ENCODE measurements around the gene SCLY. TPM values are rescaled to one million over a fixed set of nuclear protein-coding genes. Genes with fewer than 3 reads are reported as not detected.

SCLY gene
- polyA plus RNA-seq, 3 donors = 9.5 to 10.6 (median 10.3) TPM

GRCh38 chr2:238087211-238087610 is 26.4 kb downstream of the SCLY start:
- Histone ChIP-seq H3K4me2 (replicated peaks; ENCODE audit: extremely low read depth, low read length, poor library complexity, severe bottlenecking) (peak overlapping the region; percentile 44), H3K27me3 (ENCODE audit: control insufficient read depth in 2 of 2, insufficient read depth in 2 of 2, low read length in 2 of 2) (no peaks in the 10 kb centered on the region)

GRCh38 chr2:238090887-238091286 is 30.1 kb downstream of the SCLY start:
- peaks cover 16% of the 10 kb centered on the region in 2 donors for H3K4me1 ChIP-seq (ENCODE audit: control insufficient read depth in 1 of 2, insufficient read depth in 2 of 2, low read length in 2 of 2)
- no peaks in the 10 kb centered on the region for H3K79me2 ChIP-seq (ENCODE audit: insufficient read depth, low read length)
- no peaks in the 10 kb centered on the region for H4K20me1 ChIP-seq (ENCODE audit: insufficient read depth, low read length)
- H3K36me3 Mint-ChIP-seq = peaks cover 17 to 19% of the 10 kb centered on the region in 2 donors
- no peak overlapping the region for H3K4me3 ChIP-seq (replicated peaks in 1 of 3; ENCODE audit: low read depth in 2 of 3, low read length in 3 of 3)
- H3K9me3 Mint-ChIP-seq = no peaks in the 10 kb centered on the region
- intact Hi-C loops (cut with micrococcal nuclease) = no loop called here
- peaks cover 0 to 3% (median 2%) of the 10 kb centered on the region in 3 donors for H3K27me3 Mint-ChIP-seq (ENCODE audit: low read depth in 3 of 3)
- no peaks in the 10 kb centered on the region for H3K27me3 ChIP-seq (ENCODE audit: control insufficient read depth in 2 of 2, insufficient read depth in 2 of 2, low read length in 2 of 2)
- no peak for TF ChIP-seq CTCF (IDR thresholded peaks at IDR 0.05)
- 100% methylated on average over 3 of the region's 4 CpGs for WGBS (ENCODE audit: insufficient coverage)
- DNase-seq = no peak
- H2AFZ ChIP-seq (ENCODE audit: insufficient read depth, low read depth, low read length, poor library complexity, severe bottlenecking) = no peak overlapping the region
- no peak overlapping the region for H3K27ac ChIP-seq (ENCODE audit: low read depth in 1 of 2, low read length in 2 of 2)
- no peak overlapping the region for H3K9ac ChIP-seq (ENCODE audit: insufficient read depth, low read length, poor library complexity, severe bottlenecking)
- no peaks in the 10 kb centered on the region for H3K36me3 ChIP-seq (replicated peaks in 1 of 2; ENCODE audit: control insufficient read depth in 1 of 2, insufficient read depth in 2 of 2, low read length in 2 of 2)
- no peak overlapping the region for H3K4me2 ChIP-seq (replicated peaks; ENCODE audit: extremely low read depth, low read length, poor library complexity, severe bottlenecking)
- H3K4me1 Mint-ChIP-seq = peaks cover 17% of the 10 kb centered on the region
- peak overlapping the region in 2 of 7 donors; percentile 7 to 42 for H3K27ac Mint-ChIP-seq
- H3K9me3 ChIP-seq (replicated peaks in 1 of 2; ENCODE audit: control insufficient read depth in 1 of 2, insufficient read depth in 1 of 2, low read length in 2 of 2) = no peaks in the 10 kb centered on the region
- H3K4me3 Mint-ChIP-seq = no peak overlapping the region

More at GRCh38 chr2:238087211-238087610, 26.4 kb downstream of the SCLY start:
- Mint-ChIP-seq H3K36me3 (peaks cover 43 to 47% of the 10 kb centered on the region in 2 donors), H3K27ac (peak overlapping the region; percentile 29 to 80 (median 62)), H3K9me3 (peaks cover 0 to 1% (median 0%) of the 10 kb centered on the region in 7 donors), H3K4me1 (peaks cover 17% of the 10 kb centered on the region), H3K4me3 (peak overlapping the region in 1 of 2 donors; percentile 71), H3K27me3 (ENCODE audit: low read depth in 3 of 3) (peaks cover 0 to 3% (median 2%) of the 10 kb centered on the region in 3 donors)
- peak in 2 of 3 donors; percentile 26 to 34 for DNase-seq
- Histone ChIP-seq H3K27ac (ENCODE audit: low read depth in 1 of 2, low read length in 2 of 2) (peak overlapping the region in 1 of 2 donors; percentile 55), H3K9ac (ENCODE audit: insufficient read depth, low read length, poor library complexity, severe bottlenecking) (no peak overlapping the region), H3K4me3 (replicated peaks in 1 of 3; ENCODE audit: low read depth in 2 of 3, low read length in 3 of 3) (no peak overlapping the region), H3K36me3 (replicated peaks in 1 of 2; ENCODE audit: control insufficient read depth in 1 of 2, insufficient read depth in 2 of 2, low read length in 2 of 2) (peaks cover 18 to 20% of the 10 kb centered on the region in 2 donors), H3K79me2 (ENCODE audit: insufficient read depth, low read length) (no peaks in the 10 kb centered on the region), H2AFZ (ENCODE audit: insufficient read depth, low read depth, low read length, poor library complexity, severe bottlenecking) (peak overlapping the region; percentile 46), H3K9me3 (replicated peaks in 1 of 2; ENCODE audit: control insufficient read depth in 1 of 2, insufficient read depth in 1 of 2, low read length in 2 of 2) (no peaks in the 10 kb centered on the region), H3K4me1 (ENCODE audit: control insufficient read depth in 1 of 2, insufficient read depth in 2 of 2, low read length in 2 of 2) (peaks cover 16% of the 10 kb centered on the region in 2 donors), H4K20me1 (ENCODE audit: insufficient read depth, low read length) (no peaks in the 10 kb centered on the region)
- no CpG with 5 or more reads among the region's 2 CpGs for WGBS (ENCODE audit: insufficient coverage)
- intact Hi-C loops (cut with micrococcal nuclease) = no loop called here
- no peak for TF ChIP-seq CTCF (IDR thresholded peaks at IDR 0.05)
